Measurements from ENCODE around the gene FOXJ3.

Gene FOXJ3

GRCh38 chr1:42266253-42267135, 68.5 kb downstream of the FOXJ3 start:
- DNase-seq (ENCODE audit: low spot score) = no peak
- TF ChIP-seq CTCF (IDR thresholded peaks at IDR 0.05; ENCODE audit: extremely low read depth, missing control alignments) = no peak

GRCh38 chr1:42264511-42265190, 70.4 kb downstream of the FOXJ3 start:
- TF ChIP-seq CTCF (IDR thresholded peaks at IDR 0.05; ENCODE audit: extremely low read depth, missing control alignments) = no peak
- DNase-seq (ENCODE audit: low spot score) = no peak

- DNase-seq (ENCODE audit: low spot score) = no peak
- TF ChIP-seq CTCF (IDR thresholded peaks at IDR 0.05; ENCODE audit: extremely low read depth, missing control alignments) = no peak
These were observed 72.0 kb downstream of the FOXJ3 start for GRCh38 chr1:42263019-42263418.

- TF ChIP-seq CTCF (IDR thresholded peaks at IDR 0.05; ENCODE audit: extremely low read depth, missing control alignments) = no peak
- peak; percentile 15 for DNase-seq (ENCODE audit: low spot score)
These were observed 74.5 kb downstream of the FOXJ3 start for GRCh38 chr1:42260376-42261070.

DNA sequence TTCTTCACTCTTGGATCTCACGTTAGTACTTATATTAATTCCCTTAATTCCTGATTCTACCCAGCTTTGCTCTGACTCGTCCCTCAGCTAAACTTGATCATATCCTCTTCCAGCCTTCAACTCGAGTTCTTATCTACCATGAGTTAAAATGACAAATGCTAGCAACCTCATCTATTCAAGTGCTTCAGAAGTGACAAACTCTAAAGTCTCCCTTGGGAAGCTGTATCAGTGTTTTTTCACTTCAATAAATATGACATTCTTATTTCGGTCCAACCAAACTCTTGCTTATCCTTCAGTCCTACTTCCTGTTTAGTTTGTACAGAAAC, 75.3 kb downstream of the FOXJ3 start:
- no peak for TF ChIP-seq CTCF (IDR thresholded peaks at IDR 0.05; ENCODE audit: extremely low read depth, missing control alignments)
- no peak for DNase-seq (ENCODE audit: low spot score)

- DNase-seq (ENCODE audit: low spot score) = peak; percentile 34
- TF ChIP-seq CTCF (IDR thresholded peaks at IDR 0.05; ENCODE audit: extremely low read depth, missing control alignments) = no peak
These were observed 75.8 kb downstream of the FOXJ3 start for GRCh38 chr1:42259059-42259738.

Data from GM20000 (cell line).